Heart right ventricle (tissue), 16 donors: ENCODE results near the gene PDSS1. TPM values are rescaled to one million over a fixed set of nuclear protein-coding genes. Genes with fewer than 3 reads are reported as not detected.

Experiments used
- ATAC-seq, 8 donors: fragments of 200-7000 bp; cut with Tn5 transposase; one replicate each; pipeline ENCODE4 v1.9.1; 2020; ENCODE audit warnings: mild to moderate bottlenecking in 8 of 8, moderate library complexity in 8 of 8, moderate number of reproducible peaks in 1 of 8
- DNase-seq, 2 donors: peaks; one replicate each; pipeline ENCODE4 v3.0.0-alpha.2; 2020
- H3K27ac ChIP-seq, 10 donors: fragments of 200-600 bp; sonication (generic) in 2 of 10; one replicate each; pipeline versions ENCODE4 v1.5.0 to v1.8.0; 2020 to 2022; ENCODE audit warnings: mild to moderate bottlenecking in 3 of 10
- H3K27me3 ChIP-seq, 7 donors: fragments of 200-600 bp; one replicate each; pipeline ENCODE4 v1.8.0; 2021 to 2022; ENCODE audit warnings: mild to moderate bottlenecking in 2 of 7
- H3K36me3 ChIP-seq, 9 donors: fragments of 200-600 bp; sonication (generic) in 1 of 9; one replicate each; pipeline versions ENCODE4 v1.5.0 to v1.8.0; 2020 to 2022; ENCODE audit warnings: mild to moderate bottlenecking in 2 of 9
- H3K4me1 ChIP-seq, 9 donors: fragments of 200-600 bp; sonication (generic) in 1 of 9; one replicate each; pipeline versions ENCODE4 v1.5.0 to v1.8.0; 2020 to 2022; ENCODE audit warnings: mild to moderate bottlenecking in 4 of 9
- H3K4me3 ChIP-seq, 10 donors: fragments of 200-600 bp; sonication (generic) in 2 of 10; one replicate each; pipeline versions ENCODE4 v1.5.0 to v1.8.0; 2020 to 2022; ENCODE audit warnings: mild to moderate bottlenecking in 7 of 10, moderate library complexity in 2 of 10
- H3K9me3 ChIP-seq, 11 donors: fragments of 200-600 bp in 10 of 11; sonication (generic) in 2 of 11; one replicate each; pipeline versions ENCODE4 v1.5.0 to v1.8.0; 2013 to 2022; ENCODE audit warnings: mild to moderate bottlenecking in 2 of 11, control low read depth in 1 of 11, moderate library complexity in 1 of 11
- CTCF ChIP-seq, 9 donors: fragments of 200-600 bp; sonication (generic) in 2 of 9; IDR thresholded peaks; one replicate each; pipeline versions ENCODE4 v1.5.0 to v1.8.0; 2021 to 2022; ENCODE audit warnings: antibody characterized with exemption in 9 of 9, mild to moderate bottlenecking in 5 of 9, moderate library complexity in 1 of 9
- WGBS, 2 donors: extraction: QIAGEN DNeasy Blood & Tissue Kit; methylation state at CpG; one replicate each; pipeline ENCODE4 v1.1.7; 2013; ENCODE audit warnings: inconsistent platforms in 1 of 2; 5-methylcytosine and 5-hydroxymethylcytosine counted together
- intact Hi-C, 10 donors: fragments of 100-400 bp; cut with DNase I; formaldehyde crosslinking; loops; one replicate each; pipeline versions ENCODE4 v1.11.1 to v1.14.2; 2022
- polyA plus RNA-seq, 2 donors: library from polyadenylated mRNA; stranded (reverse); fragments of 200-250 nt; gene quantifications; one replicate each; pipeline ENCODE4 v1.2.3, GENCODE V29; 2013
- total RNA-seq, 10 donors: library from RNA; stranded (reverse); fragmentation: NEBNext Ultra II Directional in 3 of 10; extraction: Animal tissue kit (Norgen Biotek cat#: 25700) in 3 of 10; gene quantifications; one replicate each; pipeline versions ENCODE4 v1.2.1 to v1.2.4, GENCODE V29; 2021 to 2023
- donor health status: Arrhythmogenic right ventricular cardiomyopathy.
- donor health status: ischemic (EF 13 %, LVEDD 7.1; RV severe dilation, severe dysfunction).
- donor health status: healthy with polysubstance abuse.
- donor health status: DM: no; HTN: yes; CAD: no.
- donor health status: DM: no; HTN: no; CAD: no.
- donor health status: ischemic (EF 25% LVEDD 6.9; RV normal size, moderate dysfunction).
- donor health status: ischemic (EF 25% LVEDD 5.7; RV mildly dilated, moderate dysfunction).
- donor health status: healthy.
- donor health status: DM: yes; HTN: yes; CAD: no.
- donor health status: Ischemic cardiomyopathy.
- donor health status: ischemic (EF 35%, LVEDD 5.7; RV mildly dilated, moderate dysfunction).
- donor health status: nonischemic (EF 11% LVEDD 7.7; RV severe dilation, severe dysfunction).
- donor health status: DM: yes; HTN: yes; CAD: no.
- donor health status: PGD.
- donor health status: ischemic (EF 29% LVEDD 5.4; RV normal size, mild dysfunction).
- donor health status: nonischemic (EF 23%, LVEDD 6.1; RV moderate dilation, normal function).

The PDSS1 gene
- total and polyA plus RNA-seq, 12 donors = 3.7 to 10.5 (median 5.9) TPM

GRCh38 chr10:26746061-26746460 lies 48.6 kb downstream of the PDSS1 start:
- WGBS, 2 donors = 86 to 93% methylated on average over 5 of the region's 5 CpGs
- no peak for DNase-seq

GRCh38 chr10:26755443-26755903 lies 58.0 kb downstream of the PDSS1 start:
- no peak for DNase-seq
- WGBS, 2 donors = 78 to 85% methylated on average over 4 of the region's 4 CpGs
- intact Hi-C loops = no loop called here
- Histone ChIP-seq H3K4me3 (no peak overlapping the region), H3K27ac (peak overlapping the region in 1 of 10 donors; percentile 45), H3K36me3 (peaks cover 0 to 72% (median 0%) of the 10 kb centered on the region in 9 donors), H3K27me3 (no peaks in the 10 kb centered on the region), H3K4me1 (peaks cover 0 to 10% (median 0%) of the 10 kb centered on the region in 9 donors), H3K9me3 (no peaks in the 10 kb centered on the region)
- no peak for TF ChIP-seq CTCF (IDR thresholded peaks at IDR 0.05)
- no peak for ATAC-seq

More at GRCh38 chr10:26746061-26746460, 48.6 kb downstream of the PDSS1 start:
- peaks cover 0 to 100% (median 29%) of the 10 kb centered on the region in 9 donors for H3K36me3 ChIP-seq
- H3K27me3 ChIP-seq = no peaks in the 10 kb centered on the region
- H3K4me3 ChIP-seq = no peak overlapping the region
- TF ChIP-seq CTCF (IDR thresholded peaks at IDR 0.05) = no peak
- H3K27ac ChIP-seq = peak overlapping the region in 1 of 10 donors; percentile 21
- intact Hi-C loops = no loop called here
- ATAC-seq = no peak
- peaks cover 0 to 5% (median 0%) of the 10 kb centered on the region in 9 donors for H3K4me1 ChIP-seq
- H3K9me3 ChIP-seq = no peaks in the 10 kb centered on the region

GRCh38 chr10:26759008-26759407 lies 61.5 kb downstream of the PDSS1 start:
- H3K4me3 ChIP-seq = no peak overlapping the region
- peaks cover 0 to 78% (median 0%) of the 10 kb centered on the region in 9 donors for H3K36me3 ChIP-seq

GRCh38 chr10:26765549-26765948 lies 68.0 kb downstream of the PDSS1 start:
- no peak overlapping the region for H3K4me3 ChIP-seq
- ATAC-seq (no peak), DNase-seq (no peak)
- H3K27me3 ChIP-seq = no peaks in the 10 kb centered on the region
- 93 to 96% methylated on average over 2 of the region's 2 CpGs for WGBS, 2 donors
- intact Hi-C loops = no loop called here
- no peaks in the 10 kb centered on the region for H3K9me3 ChIP-seq
- no peak overlapping the region for H3K27ac ChIP-seq
- H3K36me3 ChIP-seq = peaks cover 0 to 80% (median 10%) of the 10 kb centered on the region in 9 donors
- no peaks in the 10 kb centered on the region for H3K4me1 ChIP-seq
- TF ChIP-seq CTCF (IDR thresholded peaks at IDR 0.05) = no peak

More at GRCh38 chr10:26759008-26759407, 61.5 kb downstream of the PDSS1 start:
- ATAC-seq = no peak
- TF ChIP-seq CTCF (IDR thresholded peaks at IDR 0.05) = no peak
- no peak overlapping the region for H3K27ac ChIP-seq
- intact Hi-C loops = no loop called here
- 84 to 85% methylated on average over 4 of the region's 4 CpGs for WGBS, 2 donors
- H3K4me1 ChIP-seq = peaks cover 0 to 10% (median 0%) of the 10 kb centered on the region in 9 donors
- DNase-seq = no peak
- H3K9me3 ChIP-seq = no peaks in the 10 kb centered on the region
- no peaks in the 10 kb centered on the region for H3K27me3 ChIP-seq
